Spleen (tissue), 11 donors: ENCODE data around the gene FGA. TPM values are rescaled to one million over a fixed set of nuclear protein-coding genes. Genes with fewer than 3 reads are reported as not detected.
"Not testable (repeated sequence)": the region's sequence is repeated elsewhere in the genome, so short reads cannot be mapped to it uniquely, and the experiment has no call there.

ENCODE experiments used
- DNase-seq: peaks from one replicate; pipeline ENCODE4 v3.0.0-alpha.2; 2020
- H3K27ac ChIP-seq, 8 donors: fragments of 200-600 bp; sonication (generic) in 7 of 8; 1 replicate in 4 of 8; 2 replicates in 4 of 8; pipeline versions ENCODE4 v1.5.0 to v1.8.0; 2016 to 2021; ENCODE audit warnings: inconsistent platforms in 4 of 8, mild to moderate bottlenecking in 4 of 8, moderate library complexity in 1 of 8
- H3K27me3 ChIP-seq, 7 donors: fragments of 200-600 bp; sonication (generic) in 6 of 7; replicated peaks in 1 of 7; 1 replicate in 4 of 7; 2 replicates in 3 of 7; pipeline versions ENCODE4 v1.5.0 to v1.8.0; 2016 to 2021; ENCODE audit warnings: inconsistent platforms in 3 of 7, mild to moderate bottlenecking in 1 of 7
- H3K36me3 ChIP-seq, 6 donors: fragments of 200-600 bp; sonication (generic) in 5 of 6; 1 replicate in 4 of 6; 2 replicates in 2 of 6; pipeline versions ENCODE4 v1.5.0 to v1.8.0; 2016 to 2021; ENCODE audit warnings: inconsistent platforms in 2 of 6
- H3K4me1 ChIP-seq, 6 donors: fragments of 200-600 bp; sonication (generic) in 5 of 6; 1 replicate in 3 of 6; 2 replicates in 3 of 6; pipeline versions ENCODE4 v1.5.0 to v1.8.0; 2016 to 2021; ENCODE audit warnings: inconsistent platforms in 3 of 6
- H3K4me3 ChIP-seq, 8 donors: fragments of 200-600 bp; sonication (generic) in 7 of 8; 1 replicate in 4 of 8; 2 replicates in 4 of 8; pipeline versions ENCODE4 v1.5.0 to v1.8.0; 2016 to 2021; ENCODE audit warnings: inconsistent platforms in 4 of 8, mild to moderate bottlenecking in 4 of 8, moderate library complexity in 2 of 8
- H3K9me3 ChIP-seq, 8 donors: fragments of 200-600 bp; sonication (generic) in 7 of 8; 1 replicate in 4 of 8; 2 replicates in 4 of 8; pipeline versions ENCODE4 v1.5.0 to v1.8.0; 2016 to 2021; ENCODE audit warnings: inconsistent platforms in 4 of 8
- POLR2A ChIP-seq, 3 donors: fragments of 450-650 bp; IDR thresholded peaks; one replicate each; pipeline ENCODE4 v1.5.1; 2017; ENCODE audit warnings: antibody characterized with exemption in 3 of 3, mild to moderate bottlenecking in 1 of 3
- POLR2AphosphoS5 ChIP-seq, 3 donors: sonication (generic); formaldehyde crosslinking; IDR thresholded peaks; one replicate each; pipeline ENCODE4 v1.5.1; 2017; ENCODE audit warnings: antibody characterized with exemption in 3 of 3
- WGBS, 5 donors: extraction: QIAGEN DNeasy Blood & Tissue Kit in 3 of 5; methylation state at CpG; one replicate each; pipeline versions ENCODE4 v1.1.5 to v1.1.7; 2013 to 2018; 5-methylcytosine and 5-hydroxymethylcytosine counted together
- intact Hi-C: fragments of 100-400 bp; cut with DNase I; formaldehyde crosslinking; loops from one replicate; pipeline ENCODE4 v1.15.0; 2023; ENCODE audit warnings: low total_unique reads
- polyA plus RNA-seq, 3 donors: library from polyadenylated mRNA; stranded (reverse); fragments of 200-250 nt; gene quantifications; one replicate each; pipeline ENCODE4 v1.2.1, GENCODE V29; 2013
- total RNA-seq, 7 donors: library from RNA; depleted of rRNA in 3 of 7; stranded (reverse); fragments of >200 nt in 3 of 7; fragmentation: NEBNext Ultra II Directional in 4 of 7; extraction: Animal tissue kit (Norgen Biotek cat#: 25700) in 4 of 7; gene quantifications; one replicate each; pipeline versions ENCODE4 v1.1.0 to v1.2.1, GENCODE V29; 2016 to 2021
- TF ChIP-seq, protein P1 (sequence below), 11 experiments: fragments of 200-600 bp in 7 of 11; fragments of 450-650 bp in 4 of 11; sonication (generic) in 4 of 11; IDR thresholded peaks in 8 of 11; conservative IDR thresholded peaks in 3 of 11; 1 replicate in 7 of 11; 2 replicates in 4 of 11; pipeline versions ENCODE4 v1.4.0 to v1.8.0; 2016 to 2021; ENCODE audit warnings: antibody characterized with exemption in 11 of 11, inconsistent platforms in 4 of 11, mild to moderate bottlenecking in 1 of 11
- donor health status: healthy with polysubstance abuse.
- donor health status: DM: no; HTN: no; CAD: no; lungs with moderate emphysema.
- donor health status: DM: no; HTN: no; CAD: no.
- donor health status: Bipolar disorder and iron deficiency.
- donor health status: healthy.
- donor health status: DM: no; HTN: no; CAD: no.
- donor health status: DM: yes; HTN: yes; CAD: no.

Gene FGA
- total and polyA plus RNA-seq, 10 donors: 0.06 to 2.8 (median 0.11) TPM; not detected in 7

- no peaks in the 10 kb centered on the region for H3K9me3 ChIP-seq
- peaks cover 0 to 18% (median 0%) of the 10 kb centered on the region in 7 donors for H3K27me3 ChIP-seq
- DNase-seq: no peak
- intact Hi-C loops: no loop called here
- no peaks in the 10 kb centered on the region for H3K36me3 ChIP-seq
- no peak for TF ChIP-seq POLR2AphosphoS5 (IDR thresholded peaks at IDR 0.05)
- TF ChIP-seq, protein P1, sequence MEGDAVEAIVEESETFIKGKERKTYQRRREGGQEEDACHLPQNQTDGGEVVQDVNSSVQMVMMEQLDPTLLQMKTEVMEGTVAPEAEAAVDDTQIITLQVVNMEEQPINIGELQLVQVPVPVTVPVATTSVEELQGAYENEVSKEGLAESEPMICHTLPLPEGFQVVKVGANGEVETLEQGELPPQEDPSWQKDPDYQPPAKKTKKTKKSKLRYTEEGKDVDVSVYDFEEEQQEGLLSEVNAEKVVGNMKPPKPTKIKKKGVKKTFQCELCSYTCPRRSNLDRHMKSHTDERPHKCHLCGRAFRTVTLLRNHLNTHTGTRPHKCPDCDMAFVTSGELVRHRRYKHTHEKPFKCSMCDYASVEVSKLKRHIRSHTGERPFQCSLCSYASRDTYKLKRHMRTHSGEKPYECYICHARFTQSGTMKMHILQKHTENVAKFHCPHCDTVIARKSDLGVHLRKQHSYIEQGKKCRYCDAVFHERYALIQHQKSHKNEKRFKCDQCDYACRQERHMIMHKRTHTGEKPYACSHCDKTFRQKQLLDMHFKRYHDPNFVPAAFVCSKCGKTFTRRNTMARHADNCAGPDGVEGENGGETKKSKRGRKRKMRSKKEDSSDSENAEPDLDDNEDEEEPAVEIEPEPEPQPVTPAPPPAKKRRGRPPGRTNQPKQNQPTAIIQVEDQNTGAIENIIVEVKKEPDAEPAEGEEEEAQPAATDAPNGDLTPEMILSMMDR (IDR thresholded peaks at IDR 0.05 in 8 of 11, conservative IDR thresholded peaks at IDR 0.05 in 3 of 11): no peak
- no peak for TF ChIP-seq POLR2A (IDR thresholded peaks at IDR 0.05)
- no peak overlapping the region for H3K27ac ChIP-seq
- no peak overlapping the region for H3K4me3 ChIP-seq
- no peaks in the 10 kb centered on the region for H3K4me1 ChIP-seq
Observed at GRCh38 chr4:154595807-154596206, 5.3 kb upstream of the FGA start.

DNA sequence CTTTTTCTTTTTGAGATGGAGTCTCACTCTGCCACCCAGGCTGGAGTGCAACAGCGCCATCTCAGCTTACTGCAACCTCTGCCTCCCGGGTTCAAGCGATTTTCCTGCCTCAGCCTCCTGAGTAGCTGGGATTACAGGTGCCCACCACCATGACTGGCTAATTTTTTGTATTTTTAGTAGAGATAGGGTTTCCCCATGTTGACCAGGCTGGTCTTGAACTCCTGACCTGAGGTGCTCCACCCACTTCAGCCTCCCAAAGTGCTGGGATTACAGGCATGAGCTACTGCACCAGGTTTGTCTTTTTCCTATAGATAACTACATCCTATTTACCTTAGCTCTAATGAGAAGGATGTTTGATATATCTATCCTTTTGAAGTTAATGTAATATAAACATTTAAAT lies 3.8 kb upstream of the FGA start:
- H3K27ac ChIP-seq, H3K9me3 ChIP-seq, H3K36me3 ChIP-seq, DNase-seq, H3K4me3 ChIP-seq, H3K4me1 ChIP-seq, intact Hi-C loops: not testable (repeated sequence)
- peaks cover 0 to 28% (median 0%) of the 10 kb centered on the region in 7 donors for H3K27me3 ChIP-seq
- WGBS, 5 donors: 82 to 96% (median 89%) methylated on average over 3 of the region's 3 CpGs

DNA sequence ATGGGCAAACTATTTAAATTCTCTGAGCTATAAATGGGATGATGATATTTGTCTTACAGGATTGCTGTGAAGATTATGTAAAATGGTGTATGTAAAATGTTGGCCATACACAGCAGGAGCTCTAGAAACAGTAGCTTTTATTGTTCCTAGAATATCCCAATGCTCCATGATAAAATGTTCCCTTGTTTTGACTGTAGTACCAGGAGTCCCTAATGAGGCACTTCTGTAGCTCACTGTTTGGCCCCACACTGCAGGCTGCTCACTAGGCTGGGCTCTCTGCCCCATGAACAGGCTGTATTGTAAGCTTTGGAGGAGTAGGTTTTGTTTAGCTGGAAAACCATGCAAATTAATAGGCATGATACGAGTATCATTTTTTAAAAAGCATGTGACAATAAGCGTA lies 3.3 kb upstream of the FGA start:
- no peak overlapping the region for H3K4me3 ChIP-seq
- peaks cover 0 to 30% (median 0%) of the 10 kb centered on the region in 7 donors for H3K27me3 ChIP-seq
- no peaks in the 10 kb centered on the region for H3K36me3 ChIP-seq
- no peak for TF ChIP-seq POLR2AphosphoS5 (IDR thresholded peaks at IDR 0.05)
- no peak for TF ChIP-seq POLR2A (IDR thresholded peaks at IDR 0.05)
- TF ChIP-seq, protein P1 (IDR thresholded peaks at IDR 0.05 in 8 of 11, conservative IDR thresholded peaks at IDR 0.05 in 3 of 11): no peak
- no peaks in the 10 kb centered on the region for H3K4me1 ChIP-seq
- no peak overlapping the region for H3K27ac ChIP-seq
- H3K9me3 ChIP-seq: no peaks in the 10 kb centered on the region
- WGBS, 5 donors: 40 to 92% (median 45%) methylated on average over 2 of the region's 2 CpGs
- intact Hi-C loops: no loop called here
- DNase-seq: no peak

DNA sequence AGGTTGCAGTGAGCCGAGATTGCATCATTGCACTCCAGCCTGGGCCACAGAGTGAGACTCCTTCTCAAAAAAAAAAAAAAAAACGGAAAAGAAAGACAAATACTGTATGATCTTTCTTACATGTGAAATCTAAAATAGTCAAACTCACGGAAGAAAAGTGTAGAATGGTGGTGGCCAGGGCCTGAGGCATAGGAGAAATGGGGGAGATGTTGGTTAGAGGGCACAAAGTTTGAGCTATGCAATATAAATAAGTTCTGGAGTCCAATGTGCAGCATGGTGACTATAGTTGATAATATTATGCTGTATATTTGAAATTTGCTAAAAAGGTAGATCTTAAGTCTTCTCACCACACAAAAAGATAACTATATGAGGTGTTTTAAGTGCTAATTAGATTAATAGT lies 1.3 kb upstream of the FGA start:
- no peaks in the 10 kb centered on the region for H3K4me1 ChIP-seq
- no peak overlapping the region for H3K27ac ChIP-seq
- H3K36me3 ChIP-seq: no peaks in the 10 kb centered on the region
- no peak for TF ChIP-seq POLR2A (IDR thresholded peaks at IDR 0.05)
- TF ChIP-seq POLR2AphosphoS5 (IDR thresholded peaks at IDR 0.05): no peak
- TF ChIP-seq, protein P1 (IDR thresholded peaks at IDR 0.05 in 8 of 11, conservative IDR thresholded peaks at IDR 0.05 in 3 of 11): no peak
- no peaks in the 10 kb centered on the region for H3K9me3 ChIP-seq
- no peak overlapping the region for H3K4me3 ChIP-seq
- intact Hi-C loops: no loop called here
- no peak for DNase-seq
- WGBS, 5 donors: 61 to 83% (median 80%) methylated on average over 3 of the region's 3 CpGs
- H3K27me3 ChIP-seq: peaks cover 0 to 37% (median 0%) of the 10 kb centered on the region in 7 donors
